Neuronal stem cell (in vitro differentiated cells): ENCODE measurements around the gene STRA8.
"Not testable (repeated sequence)": the region's sequence is repeated elsewhere in the genome, so short reads cannot be mapped to it uniquely, and the experiment has no call there.

Experiments used
- DNase-seq: peaks from one replicate; pipeline ENCODE4 v3.0.0-alpha.2; 2013; ENCODE audit warnings: low spot score
- H2AFZ ChIP-seq: one replicate; pipeline ENCODE4 v1.6.1; 2013; ENCODE audit warnings: mild to moderate bottlenecking, low read length, inconsistent platforms
- H2AK5ac ChIP-seq: 2 replicates; pipeline ENCODE4 v1.6.1; 2013; ENCODE audit warnings: low read depth, mild to moderate bottlenecking, inconsistent platforms, low read length, moderate library complexity, mixed read lengths
- H2BK120ac ChIP-seq: 2 replicates; pipeline ENCODE4 v1.6.1; 2013; ENCODE audit warnings: low read depth, mild to moderate bottlenecking, inconsistent platforms, low read length, moderate library complexity, mixed read lengths
- H2BK12ac ChIP-seq: one replicate; pipeline ENCODE4 v1.6.1; 2013; ENCODE audit warnings: low read length, inconsistent platforms
- H2BK15ac ChIP-seq: 2 replicates; pipeline ENCODE4 v1.6.1; 2013; ENCODE audit warnings: mild to moderate bottlenecking, low read length, inconsistent platforms, mixed read lengths
- H2BK5ac ChIP-seq: one replicate; pipeline ENCODE4 v1.6.1; 2013; ENCODE audit warnings: inconsistent platforms, mild to moderate bottlenecking, low read length, moderate library complexity
- H3K14ac ChIP-seq: one replicate; pipeline ENCODE4 v1.6.1; 2013; ENCODE audit warnings: low read length, inconsistent platforms
- H3K18ac ChIP-seq: 2 replicates; pipeline ENCODE4 v1.6.1; 2013; ENCODE audit warnings: low read length, inconsistent platforms
- H3K23ac ChIP-seq: 2 replicates; pipeline ENCODE4 v1.6.1; 2013; ENCODE audit warnings: low read depth, mild to moderate bottlenecking, mixed read lengths, low read length, inconsistent platforms; ENCODE audit not compliant: poor library complexity
- H3K27ac ChIP-seq: replicated peaks from 3 replicates; pipeline ENCODE4 v1.5.1; 2013; ENCODE audit warnings: low read length, inconsistent platforms
- H3K27me3 ChIP-seq, 3 experiments: 2 replicates each; pipeline ENCODE4 v1.6.1; 2013; ENCODE audit warnings: low read length in 3 of 3, mild to moderate bottlenecking in 2 of 3, inconsistent platforms in 1 of 3, low read depth in 1 of 3, mixed read lengths in 1 of 3, moderate library complexity in 1 of 3; ENCODE audit not compliant: control insufficient read depth in 3 of 3, insufficient read depth in 3 of 3
- H3K36me3 ChIP-seq, 2 donors: replicated peaks in 1 of 2; 2 replicates each; pipeline ENCODE4 v1.6.1; 2013; ENCODE audit warnings: low read length in 2 of 2; ENCODE audit not compliant: control insufficient read depth in 2 of 2, insufficient read depth in 2 of 2
- H3K4ac ChIP-seq: 2 replicates; pipeline ENCODE4 v1.6.1; 2013; ENCODE audit warnings: inconsistent platforms, mild to moderate bottlenecking, low read length, moderate library complexity
- H3K4me1 ChIP-seq, 2 donors: 1 replicate in 1 of 2; 2 replicates in 1 of 2; pipeline ENCODE4 v1.6.1; 2013; ENCODE audit warnings: low read length in 2 of 2, low read depth in 1 of 2; ENCODE audit not compliant: control insufficient read depth in 2 of 2, insufficient read depth in 1 of 2
- H3K4me2 ChIP-seq: one replicate; pipeline ENCODE4 v1.6.1; 2013; ENCODE audit warnings: mild to moderate bottlenecking, low read length, inconsistent platforms; ENCODE audit not compliant: insufficient read depth, poor library complexity, severe bottlenecking
- H3K4me3 ChIP-seq, 2 donors: 2 replicates each; pipeline ENCODE4 v1.5.1; 2013; ENCODE audit warnings: low read length in 2 of 2, mild to moderate bottlenecking in 2 of 2, inconsistent platforms in 1 of 2, moderate library complexity in 1 of 2
- H3K79me1 ChIP-seq: one replicate; pipeline ENCODE4 v1.6.1; 2013; ENCODE audit warnings: low read depth, mild to moderate bottlenecking, inconsistent platforms, low read length, moderate library complexity
- H3K9ac ChIP-seq: one replicate; pipeline ENCODE4 v1.6.1; 2013; ENCODE audit warnings: mild to moderate bottlenecking, low read depth, low read length, inconsistent platforms; ENCODE audit not compliant: poor library complexity
- H3K9me3 ChIP-seq, 2 donors: replicated peaks in 1 of 2; 2 replicates each; pipeline versions ENCODE3 to v1.6.1; 2013; ENCODE audit warnings: low read length in 2 of 2, mild to moderate bottlenecking in 2 of 2, inconsistent platforms in 1 of 2, low read depth in 1 of 2, mixed read lengths in 1 of 2, moderate library complexity in 1 of 2; ENCODE audit not compliant: control insufficient read depth in 2 of 2, insufficient read depth in 1 of 2
- H4K8ac ChIP-seq: one replicate; pipeline ENCODE4 v1.6.1; 2013; ENCODE audit warnings: low read depth, mild to moderate bottlenecking, inconsistent platforms, low read length, moderate library complexity
- H4K91ac ChIP-seq: one replicate; pipeline ENCODE4 v1.6.1; 2013; ENCODE audit warnings: low read length, low read depth, mild to moderate bottlenecking, inconsistent platforms; ENCODE audit not compliant: poor library complexity
- WGBS, 2 donors: extraction: QIAGEN DNeasy Blood & Tissue Kit; methylation state at CpG; one replicate each; pipeline ENCODE4 v1.1.7; 2013; ENCODE audit warnings: missing lambda C conversion rate in 2 of 2, mixed read lengths in 1 of 2; ENCODE audit not compliant: insufficient read length in 2 of 2, insufficient replicate concordance in 1 of 2; ENCODE audit errors: extremely low coverage in 2 of 2; 5-methylcytosine and 5-hydroxymethylcytosine counted together

Gene STRA8

DNA sequence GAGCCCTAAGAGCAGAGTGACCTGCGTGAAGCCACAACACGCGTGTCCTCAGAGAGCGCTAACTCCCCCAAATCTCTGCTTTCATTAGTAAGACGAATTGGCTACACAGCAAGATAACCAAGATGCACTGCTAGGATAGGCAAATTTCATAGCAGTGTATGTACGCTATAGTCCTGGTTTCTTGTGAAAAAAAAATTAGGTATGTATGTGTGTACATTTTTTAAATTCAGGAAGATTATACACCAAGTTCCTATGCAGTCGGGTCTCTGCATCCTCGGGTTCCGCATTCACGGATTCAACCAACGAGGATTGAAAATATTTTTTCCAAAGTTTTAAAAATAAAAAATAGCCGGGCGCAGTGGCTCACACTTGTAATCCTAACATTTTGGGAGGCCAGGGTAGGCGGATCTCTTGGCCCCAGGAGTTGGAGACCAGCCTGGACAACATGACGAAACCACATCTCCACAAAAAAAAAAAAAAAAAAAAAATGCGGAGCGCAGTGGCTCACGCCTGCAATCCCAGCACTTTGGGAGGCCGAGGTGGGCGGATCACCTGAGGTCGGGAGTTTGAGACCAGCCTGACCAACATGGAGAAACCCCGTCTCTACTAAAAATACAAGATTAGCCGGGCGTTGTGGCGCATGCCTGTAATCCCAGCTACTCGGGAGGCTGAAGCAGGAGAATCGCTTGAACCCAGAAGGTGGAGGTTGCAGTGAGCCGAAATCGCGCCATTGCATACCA, 21.5 kb upstream of the STRA8 start:
- H2BK12ac ChIP-seq, H2BK5ac ChIP-seq, H3K36me3 ChIP-seq, H3K9me3 ChIP-seq, DNase-seq, H3K27ac ChIP-seq, H2BK15ac ChIP-seq, H3K79me1 ChIP-seq, H4K91ac ChIP-seq, H2AK5ac ChIP-seq, H4K8ac ChIP-seq, H3K14ac ChIP-seq, H3K23ac ChIP-seq, H3K4me1 ChIP-seq, H3K4ac ChIP-seq, H3K27me3 ChIP-seq, H2BK120ac ChIP-seq: not testable (repeated sequence)
- H3K18ac ChIP-seq: peak overlapping the region; percentile 86
- WGBS, 2 donors: no CpG with 5 or more reads among the region's 30 CpGs
- peak overlapping the region; percentile 86 for H3K9ac ChIP-seq
- peak overlapping the region; percentile 98 for H2AFZ ChIP-seq
- H3K4me2 ChIP-seq: peak overlapping the region; percentile 54
- H3K4me3 ChIP-seq: peak overlapping the region; percentile 84 to 91

DNA sequence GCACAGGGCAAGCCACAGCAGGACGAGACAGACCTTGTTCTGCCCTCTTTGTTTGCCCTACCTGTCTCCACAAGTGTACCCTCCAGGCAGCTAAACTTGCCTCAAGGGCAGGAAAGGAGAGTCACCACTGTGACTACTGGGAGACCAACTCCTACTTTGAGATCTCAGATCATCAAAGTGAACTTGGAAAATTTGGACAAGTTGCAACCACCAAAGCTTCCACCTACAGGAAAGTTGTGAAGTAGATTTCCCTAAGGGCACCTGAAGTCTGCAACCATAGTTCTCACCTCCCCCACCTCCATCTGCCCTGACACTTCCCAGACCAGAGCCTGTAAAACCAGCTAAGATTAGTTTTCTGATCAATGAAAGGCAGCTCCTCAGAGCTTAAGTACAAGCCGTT, 19.8 kb upstream of the STRA8 start:
- no peak overlapping the region for H2AFZ ChIP-seq
- no peak overlapping the region for H3K4me3 ChIP-seq
- no peak overlapping the region for H2BK15ac ChIP-seq
- no peak overlapping the region for H3K23ac ChIP-seq
- no peak overlapping the region for H4K91ac ChIP-seq
- H4K8ac ChIP-seq: no peak overlapping the region
- no peak overlapping the region for H3K9ac ChIP-seq
- no peak overlapping the region for H2BK12ac ChIP-seq
- no peak overlapping the region for H3K4me2 ChIP-seq
- no peak overlapping the region for H3K4ac ChIP-seq
- H3K27me3 ChIP-seq: peaks cover 0 to 9% (median 5%) of the 10 kb centered on the region in 3 experiments
- no peak for DNase-seq
- peaks cover 0 to 4% of the 10 kb centered on the region in 2 donors for H3K4me1 ChIP-seq
- no peak overlapping the region for H3K18ac ChIP-seq
- H3K36me3 ChIP-seq: no peaks in the 10 kb centered on the region
- H3K9me3 ChIP-seq: no peaks in the 10 kb centered on the region
- H3K79me1 ChIP-seq: no peaks in the 10 kb centered on the region
- no CpG with 5 or more reads among the region's 2 CpGs for WGBS, 2 donors
- H3K27ac ChIP-seq: no peak overlapping the region
- H2BK5ac ChIP-seq: no peak overlapping the region
- H3K14ac ChIP-seq: no peak overlapping the region
- no peak overlapping the region for H2AK5ac ChIP-seq
- H2BK120ac ChIP-seq: no peak overlapping the region

DNA sequence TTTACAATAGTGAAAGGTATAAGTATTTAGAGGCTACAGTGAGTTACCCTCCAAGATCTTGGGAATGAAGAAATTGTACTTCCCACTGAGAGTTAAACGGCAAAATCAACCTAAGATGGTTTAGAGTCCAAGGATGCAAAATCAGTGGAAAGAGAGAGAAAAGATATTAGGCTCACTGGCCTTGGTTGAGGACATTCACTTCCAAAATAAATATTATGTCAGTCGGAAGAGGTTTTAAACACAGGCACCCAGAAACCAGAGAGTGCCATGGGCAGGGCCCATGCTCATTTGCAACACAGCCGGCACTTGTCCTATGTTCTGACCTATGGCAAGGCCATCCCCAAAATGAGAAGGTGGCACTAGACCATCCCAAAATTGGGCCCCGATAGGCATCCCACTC, 18.5 kb upstream of the STRA8 start:
- H4K8ac ChIP-seq: no peak overlapping the region
- H3K79me1 ChIP-seq: no peaks in the 10 kb centered on the region
- no peak for DNase-seq
- H3K4me3 ChIP-seq: no peak overlapping the region
- H2BK12ac ChIP-seq: no peak overlapping the region
- no peaks in the 10 kb centered on the region for H3K9me3 ChIP-seq
- no peak overlapping the region for H4K91ac ChIP-seq
- H3K36me3 ChIP-seq: no peaks in the 10 kb centered on the region
- H3K14ac ChIP-seq: no peak overlapping the region
- no peak overlapping the region for H3K4me2 ChIP-seq
- no CpG with 5 or more reads among the region's 4 CpGs for WGBS, 2 donors
- H2BK5ac ChIP-seq: no peak overlapping the region
- H2BK15ac ChIP-seq: no peak overlapping the region
- H3K4me1 ChIP-seq: peaks cover 0 to 4% of the 10 kb centered on the region in 2 donors
- H2AK5ac ChIP-seq: no peak overlapping the region
- no peak overlapping the region for H3K23ac ChIP-seq
- no peak overlapping the region for H3K27ac ChIP-seq
- H3K27me3 ChIP-seq: peaks cover 0 to 9% (median 5%) of the 10 kb centered on the region in 3 experiments
- no peak overlapping the region for H2AFZ ChIP-seq
- H3K4ac ChIP-seq: no peak overlapping the region
- no peak overlapping the region for H3K18ac ChIP-seq
- H2BK120ac ChIP-seq: no peak overlapping the region
- H3K9ac ChIP-seq: no peak overlapping the region

DNA sequence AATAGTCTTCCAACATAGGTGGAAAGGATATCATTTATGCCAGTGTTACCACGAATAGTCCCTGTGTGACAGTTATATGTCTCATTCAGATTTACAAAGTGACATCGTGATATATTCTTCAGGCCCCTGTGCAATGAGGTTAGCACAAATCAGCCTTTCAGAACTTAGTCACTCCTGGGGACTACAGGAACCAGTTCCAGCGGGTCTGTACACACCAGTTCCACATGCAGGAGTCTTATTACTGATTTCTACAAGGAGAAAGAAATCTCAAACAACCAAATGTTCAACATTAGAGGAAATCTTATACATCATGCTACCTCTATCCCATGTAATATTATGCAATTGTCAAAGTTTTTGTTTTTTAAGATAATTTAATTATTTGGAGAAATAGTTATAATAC, 17.9 kb upstream of the STRA8 start:
- no peak overlapping the region for H2BK120ac ChIP-seq
- no CpG with 5 or more reads among the region's 3 CpGs for WGBS, 2 donors

More for the DNA sequence above, 17.9 kb upstream of the STRA8 start:
- Histone ChIP-seq H2BK12ac (no peak overlapping the region), H3K4me2 (no peak overlapping the region), H3K36me3 (no peaks in the 10 kb centered on the region), H4K8ac (no peak overlapping the region), H3K27me3 (peaks cover 0 to 5% (median 4%) of the 10 kb centered on the region in 3 experiments), H3K79me1 (no peaks in the 10 kb centered on the region), H2AFZ (no peak overlapping the region), H3K14ac (no peak overlapping the region), H3K4me3 (no peak overlapping the region), H3K9me3 (no peaks in the 10 kb centered on the region), H3K27ac (no peak overlapping the region), H2AK5ac (no peak overlapping the region), H3K18ac (no peak overlapping the region), H3K4ac (no peak overlapping the region), H3K4me1 (peaks cover 0 to 2% of the 10 kb centered on the region in 2 donors), H3K23ac (no peak overlapping the region), H2BK15ac (no peak overlapping the region), H3K9ac (no peak overlapping the region), H2BK5ac (no peak overlapping the region), H4K91ac (no peak overlapping the region)
- no peak for DNase-seq
